K562 (cell line): ENCODE results near the gene NUDT9. TPM values are rescaled to one million over a fixed set of nuclear protein-coding genes. Genes with fewer than 3 reads are reported as not detected.

ENCODE experiments used
- BCLAF1 ChIP-seq, 2 experiments: fragments of 450-650 bp in 1 of 2; IDR thresholded peaks; 2 replicates each; pipeline ENCODE4 v1.6.1; 2011 to 2017; ENCODE audit warnings: low read depth in 2 of 2, antibody characterized with exemption in 1 of 2, borderline replicate concordance in 1 of 2, low read length in 1 of 2, mild to moderate bottlenecking in 1 of 2, mixed read lengths in 1 of 2; ENCODE audit not compliant: control insufficient read depth in 1 of 2
- C11orf30 ChIP-seq: fragments of 450-650 bp; IDR thresholded peaks from 2 replicates; pipeline ENCODE4 v1.6.1; 2016; ENCODE audit warnings: low read depth, mild to moderate bottlenecking
- CTBP1 ChIP-seq: fragments of 450-650 bp; IDR thresholded peaks from 2 replicates; pipeline ENCODE4 v1.6.1; 2016; ENCODE audit warnings: borderline replicate concordance
- ELK1 ChIP-seq: sonication (generic); formaldehyde crosslinking; IDR thresholded peaks from 2 replicates; pipeline ENCODE4 v1.8.1; 2022; ENCODE audit warnings: missing genetic modification reagents
- EP400 ChIP-seq: fragments of 450-650 bp; IDR thresholded peaks from 2 replicates; pipeline ENCODE4 v1.6.1; 2017; ENCODE audit warnings: antibody characterized with exemption, mild to moderate bottlenecking, moderate library complexity
- ETV6 ChIP-seq, 3 experiments: fragments of 150-350 bp in 1 of 3; sonication (generic) in 1 of 3; formaldehyde crosslinking in 1 of 3; IDR thresholded peaks; 2 replicates each; pipeline versions ENCODE4 v1.6.1 to v1.8.0; 2014 to 2022; ENCODE audit warnings: borderline replicate concordance in 2 of 3, low read depth in 2 of 3, antibody characterized with exemption in 1 of 3, low read length in 1 of 3, mild to moderate bottlenecking in 1 of 3, missing genetic modification reagents in 1 of 3
- HBP1 ChIP-seq: fragments of 450-650 bp; formaldehyde crosslinking; IDR thresholded peaks from 2 replicates; pipeline ENCODE4 v1.4.0; 2022; ENCODE audit warnings: missing genetic modification characterization
- HDAC3 ChIP-seq: fragments of 450-650 bp; IDR thresholded peaks from 2 replicates; pipeline ENCODE4 v1.6.1; 2018; ENCODE audit warnings: borderline replicate concordance, mild to moderate bottlenecking, moderate library complexity; ENCODE audit not compliant: partially characterized antibody
- HMGN3 ChIP-seq: IDR thresholded peaks from 2 replicates; pipeline ENCODE4 v1.6.1; 2011; ENCODE audit warnings: borderline replicate concordance, low read depth, mild to moderate bottlenecking, mixed read lengths, low read length; ENCODE audit not compliant: insufficient read length; ENCODE audit errors: extremely low read depth
- HNRNPLL ChIP-seq: fragments of 200-400 bp; formaldehyde crosslinking; IDR thresholded peaks from 2 replicates; pipeline ENCODE4 v1.6.1; 2017; ENCODE audit warnings: low read length, low read depth, mild to moderate bottlenecking; ENCODE audit not compliant: poor library complexity, severe bottlenecking
- JUNB ChIP-seq: fragments of 450-650 bp; formaldehyde crosslinking; conservative IDR thresholded peaks from 2 replicates; pipeline ENCODE4 v1.4.0; 2020; ENCODE audit warnings: mild to moderate bottlenecking
- NBN ChIP-seq: fragments of 450-650 bp; IDR thresholded peaks from 2 replicates; pipeline ENCODE4 v1.6.1; 2016; ENCODE audit warnings: low read depth, mild to moderate bottlenecking
- NEUROD1 ChIP-seq: fragments of 150-350 bp; IDR thresholded peaks from 2 replicates; pipeline ENCODE4 v1.6.1; 2014; ENCODE audit warnings: borderline replicate concordance, low read length, low read depth; ENCODE audit not compliant: partially characterized antibody
- POLR2A ChIP-seq: fragments of 450-650 bp; conservative IDR thresholded peaks from 2 replicates; pipeline ENCODE4 v1.6.1; 2016
- POLR2AphosphoS2 ChIP-seq: IDR thresholded peaks from 2 replicates; pipeline ENCODE4 v1.6.1; 2012; ENCODE audit warnings: low read length, improper control_type of control experiment
- RAD51 ChIP-seq: fragments of 450-650 bp; IDR thresholded peaks from 2 replicates; pipeline ENCODE4 v1.7.1; 2016; ENCODE audit warnings: low read depth, mild to moderate bottlenecking, borderline replicate concordance
- ZC3H8 ChIP-seq: fragments of 450-650 bp; IDR thresholded peaks from 2 replicates; pipeline ENCODE4 v1.6.1; 2017
- ZNF263 ChIP-seq: sonication (generic); formaldehyde crosslinking; IDR thresholded peaks from 2 replicates; pipeline ENCODE4 v1.8.0; 2022; ENCODE audit warnings: mild to moderate bottlenecking, missing genetic modification reagents, borderline replicate concordance
- ZNF512 ChIP-seq: IDR thresholded peaks from 2 replicates; pipeline ENCODE4 v1.6.1; 2016; ENCODE audit warnings: missing genetic modification characterization, missing compliant biosample characterization
- polyA plus RNA-seq, 8 experiments: library from polyadenylated mRNA; depleted of rRNA in 4 of 8; stranded (reverse) in 5 of 8; unstranded in 3 of 8; fragments of >200 nt; fragmentation: Nextera tagmentation in 2 of 8; fragmentation: Illumina TruSeq in 1 of 8; extraction: Ambion mirVana in 2 of 8; extraction: Trizol in 1 of 8; gene quantifications; 2 replicates each; pipeline versions ENCODE4 v1.2.1 to v1.2.3, GENCODE V29; 2011 to 2014; ENCODE audit warnings: inconsistent platforms in 1 of 8, missing spikeins in 1 of 8
- total RNA-seq, 7 experiments: library from RNA; depleted of rRNA in 6 of 7; stranded (reverse); fragments of >200 nt in 6 of 7; fragmentation: Illumina TruSeq in 2 of 7; extraction: Trizol in 2 of 7; gene quantifications; 2 replicates each; pipeline versions ENCODE4 v1.2.1 to v1.2.3, GENCODE V29; 2011 to 2021; ENCODE audit warnings: low replicate concordance in 1 of 7

NUDT9 gene
- total and polyA plus RNA-seq, 9 of the 15 experiments (the other 6 are each of a cell fraction or from before 2014, with no cell fraction given) = 8.5 to 20.8 (median 18.0) TPM

- TF ChIP-seq HNRNPLL = peak; percentile 88
- peak; percentile 49 for TF ChIP-seq NEUROD1
- TF ChIP-seq ETV6 (IDR thresholded peaks at IDR 0.05; ENCODE audit: borderline replicate concordance in 1 of 2, low read depth in 2 of 2, low read length in 1 of 2) = 0 out of 4 replicates have a peak, but pooled peaks of 1 of the 2 experiments have one; percentile 21
- no peak for TF ChIP-seq ETV6 (CRISPR knock-in tag; IDR thresholded peaks at IDR 0.05; ENCODE audit: borderline replicate concordance)
- no peak for TF ChIP-seq BCLAF1 (IDR thresholded peaks at IDR 0.05; ENCODE audit: borderline replicate concordance in 1 of 2, control insufficient read depth in 1 of 2, low read depth in 2 of 2, low read length in 1 of 2)
- TF ChIP-seq ZNF263 = peak; percentile 61; the same call in 1 of the 2 replicates
- TF ChIP-seq ELK1 (CRISPR knock-in tag) = no peak
- TF ChIP-seq RAD51 = peak; percentile 14; the same call in 1 of the 2 replicates
- TF ChIP-seq EP400 = peak; percentile 85
- peak; percentile 28 for TF ChIP-seq HDAC3
- TF ChIP-seq C11orf30 = no peak
- TF ChIP-seq JUNB (CRISPR knock-in tag) = no peak
- TF ChIP-seq HMGN3 = no peak
- peak; percentile 92 for TF ChIP-seq POLR2A
- no peak for TF ChIP-seq HBP1 (CRISPR knock-in tag)
- no peak for TF ChIP-seq ZNF512 (tag)
- TF ChIP-seq ZC3H8 = no peak
- TF ChIP-seq POLR2AphosphoS2 = no peak; the same call in 1 of the 2 replicates
- TF ChIP-seq NBN = peak; percentile 85
- peak; percentile 93 for TF ChIP-seq CTBP1
Observed at GRCh38 chr4:87390891-87391575, 31.3 kb upstream of the NUDT9 start, which contains the start of gene HSD17B11 (continued).
